DOHH2 (cell line): ENCODE results near the gene TAF3.

Experiments used
- H3F3A ChIP-seq: fragments of 200-600 bp; sonication (generic), shearing (Covaris generic); 2 replicates; pipeline ENCODE4 v1.6.0; 2016; ENCODE audit warnings: antibody characterized with exemption, mild to moderate bottlenecking; ENCODE audit not compliant: control insufficient read depth, insufficient read depth
- H3K27ac ChIP-seq: fragments of 200-600 bp; sonication (generic); 2 replicates; pipeline ENCODE4 v1.5.1; 2014; ENCODE audit warnings: low read depth, mild to moderate bottlenecking, low read length, moderate library complexity
- H3K27me3 ChIP-seq: fragments of 200-600 bp; sonication (generic); 2 replicates; pipeline ENCODE4 v1.6.1; 2014; ENCODE audit warnings: mild to moderate bottlenecking, low read length, mixed read lengths; ENCODE audit not compliant: control insufficient read depth
- H3K36me3 ChIP-seq: fragments of 200-600 bp; sonication (generic); 2 replicates; pipeline ENCODE4 v1.6.1; 2014; ENCODE audit warnings: mild to moderate bottlenecking, low read length, moderate library complexity, mixed read lengths; ENCODE audit not compliant: control insufficient read depth
- H3K4me1 ChIP-seq: fragments of 200-600 bp; sonication (generic); 2 replicates; pipeline ENCODE4 v1.6.1; 2014; ENCODE audit warnings: mild to moderate bottlenecking, low read length, mixed read lengths; ENCODE audit not compliant: control insufficient read depth
- H3K4me2 ChIP-seq: fragments of 200-600 bp; sonication (generic); 2 replicates; pipeline ENCODE4 v1.6.0; 2014; ENCODE audit warnings: mild to moderate bottlenecking, low read length, moderate library complexity
- H3K4me3 ChIP-seq: fragments of 200-600 bp; sonication (generic); 2 replicates; pipeline ENCODE4 v1.5.1; 2014; ENCODE audit warnings: mild to moderate bottlenecking, low read length, mixed read lengths
- H3K79me2 ChIP-seq: fragments of 200-600 bp; sonication (generic); 2 replicates; pipeline ENCODE4 v1.6.1; 2014; ENCODE audit warnings: mild to moderate bottlenecking, low read length, mixed read lengths; ENCODE audit not compliant: control insufficient read depth
- H3K9me2 ChIP-seq: fragments of 200-600 bp; sonication (generic); replicated peaks from 2 replicates; pipeline ENCODE4 v1.6.1; 2014; ENCODE audit warnings: mild to moderate bottlenecking, low read length, mixed read lengths; ENCODE audit not compliant: control insufficient read depth
- H3K9me3 ChIP-seq: fragments of 200-600 bp; sonication (generic); 2 replicates; pipeline ENCODE4 v1.6.1; 2014; ENCODE audit warnings: antibody characterized with exemption, low read length, mixed read lengths; ENCODE audit not compliant: control insufficient read depth, insufficient read depth
- H4K20me1 ChIP-seq: fragments of 200-600 bp; sonication (generic); 2 replicates; pipeline ENCODE4 v1.6.0; 2014; ENCODE audit warnings: low read depth, mild to moderate bottlenecking, antibody characterized with exemption, low read length, moderate library complexity; ENCODE audit not compliant: control insufficient read depth, insufficient read depth
- EZH2phosphoT487 ChIP-seq: fragments of 200-600 bp; sonication (generic); IDR thresholded peaks from 2 replicates; pipeline ENCODE4 v1.6.1; 2017; ENCODE audit warnings: borderline replicate concordance, mild to moderate bottlenecking, antibody characterized with exemption, low read length, moderate library complexity, mixed read lengths
- TF ChIP-seq, protein P1 (sequence below): fragments of 200-600 bp; sonication (generic); IDR thresholded peaks from one replicate; pipeline ENCODE4 v1.5.1; 2014; ENCODE audit warnings: antibody characterized with exemption, mild to moderate bottlenecking, low read depth, low read length; ENCODE audit not compliant: poor library complexity, severe bottlenecking

Gene TAF3

DNA sequence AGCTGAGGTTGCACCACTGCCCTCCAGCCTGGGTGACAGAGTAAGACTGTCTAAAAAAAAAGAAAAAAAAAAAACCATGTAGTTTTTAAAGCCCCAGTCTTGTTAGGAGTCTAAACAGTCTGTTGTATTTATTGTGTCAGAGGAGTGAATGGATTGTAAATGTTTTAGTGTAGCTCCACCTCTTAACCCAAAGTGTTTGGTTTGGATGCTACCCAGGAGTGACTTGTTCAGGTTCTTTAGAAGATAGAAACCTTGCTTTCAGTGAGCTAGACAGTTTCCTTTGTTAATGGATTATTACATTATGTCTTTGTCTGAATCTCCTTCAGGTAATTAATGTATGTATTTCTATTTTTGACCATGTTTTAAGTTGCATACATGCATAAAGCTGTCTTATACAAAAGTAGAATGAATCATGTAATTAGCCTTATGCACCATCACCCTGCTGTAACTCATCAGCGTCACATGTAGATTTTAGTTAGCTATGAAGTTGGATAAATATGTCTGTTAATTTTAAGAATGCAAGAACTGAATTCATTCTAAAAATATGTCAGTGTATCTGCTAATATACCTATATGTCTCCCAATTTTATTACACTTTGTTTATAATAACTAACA, 97.7 kb downstream of the TAF3 start:
- TF ChIP-seq, protein P1, sequence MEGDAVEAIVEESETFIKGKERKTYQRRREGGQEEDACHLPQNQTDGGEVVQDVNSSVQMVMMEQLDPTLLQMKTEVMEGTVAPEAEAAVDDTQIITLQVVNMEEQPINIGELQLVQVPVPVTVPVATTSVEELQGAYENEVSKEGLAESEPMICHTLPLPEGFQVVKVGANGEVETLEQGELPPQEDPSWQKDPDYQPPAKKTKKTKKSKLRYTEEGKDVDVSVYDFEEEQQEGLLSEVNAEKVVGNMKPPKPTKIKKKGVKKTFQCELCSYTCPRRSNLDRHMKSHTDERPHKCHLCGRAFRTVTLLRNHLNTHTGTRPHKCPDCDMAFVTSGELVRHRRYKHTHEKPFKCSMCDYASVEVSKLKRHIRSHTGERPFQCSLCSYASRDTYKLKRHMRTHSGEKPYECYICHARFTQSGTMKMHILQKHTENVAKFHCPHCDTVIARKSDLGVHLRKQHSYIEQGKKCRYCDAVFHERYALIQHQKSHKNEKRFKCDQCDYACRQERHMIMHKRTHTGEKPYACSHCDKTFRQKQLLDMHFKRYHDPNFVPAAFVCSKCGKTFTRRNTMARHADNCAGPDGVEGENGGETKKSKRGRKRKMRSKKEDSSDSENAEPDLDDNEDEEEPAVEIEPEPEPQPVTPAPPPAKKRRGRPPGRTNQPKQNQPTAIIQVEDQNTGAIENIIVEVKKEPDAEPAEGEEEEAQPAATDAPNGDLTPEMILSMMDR = no peak
- no peak for TF ChIP-seq EZH2phosphoT487
- no peak overlapping the region for H3K4me2 ChIP-seq
- H3K9me3 ChIP-seq = no peaks in the 10 kb centered on the region
- peaks cover 3% of the 10 kb centered on the region; the same call in 1 of the 2 replicates for H3K79me2 ChIP-seq
- H3K4me3 ChIP-seq = no peak overlapping the region
- no peak overlapping the region for H3K27ac ChIP-seq
- H3K9me2 ChIP-seq = no peaks in the 10 kb centered on the region
- no peaks in the 10 kb centered on the region for H3K27me3 ChIP-seq
- H4K20me1 ChIP-seq = no peaks in the 10 kb centered on the region
- no peaks in the 10 kb centered on the region for H3F3A ChIP-seq
- no peaks in the 10 kb centered on the region for H3K36me3 ChIP-seq
- H3K4me1 ChIP-seq = no peaks in the 10 kb centered on the region

DNA sequence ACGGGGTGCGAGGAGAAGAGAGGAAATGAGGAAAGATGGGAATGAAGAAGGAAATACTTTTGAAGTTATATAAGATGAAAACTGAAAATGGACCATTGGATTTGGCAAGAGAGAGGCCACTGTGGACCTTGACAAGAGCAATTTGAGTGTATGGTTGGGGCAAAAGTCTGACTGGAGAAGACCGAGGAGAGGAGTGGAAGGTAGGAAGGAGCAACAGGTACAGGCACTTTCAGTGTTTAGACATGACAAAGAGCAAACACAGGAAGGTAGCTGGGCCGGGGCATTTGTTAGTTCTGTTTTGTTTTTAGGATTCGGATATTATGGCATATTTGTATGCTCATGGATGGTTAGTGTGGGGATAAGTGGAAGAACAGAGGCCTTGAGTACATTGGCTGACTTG, 99.4 kb downstream of the TAF3 start:
- Histone ChIP-seq H3K4me2 (no peak overlapping the region), H3K36me3 (no peaks in the 10 kb centered on the region), H3K79me2 (peaks cover 3% of the 10 kb centered on the region; the same call in 1 of the 2 replicates), H3K27ac (no peak overlapping the region), H3K9me2 (no peaks in the 10 kb centered on the region), H4K20me1 (no peaks in the 10 kb centered on the region), H3F3A (no peaks in the 10 kb centered on the region), H3K4me3 (no peak overlapping the region), H3K27me3 (no peaks in the 10 kb centered on the region), H3K9me3 (no peaks in the 10 kb centered on the region), H3K4me1 (no peaks in the 10 kb centered on the region)
- TF ChIP-seq EZH2phosphoT487 = no peak
- TF ChIP-seq, protein P1 = no peak

DNA sequence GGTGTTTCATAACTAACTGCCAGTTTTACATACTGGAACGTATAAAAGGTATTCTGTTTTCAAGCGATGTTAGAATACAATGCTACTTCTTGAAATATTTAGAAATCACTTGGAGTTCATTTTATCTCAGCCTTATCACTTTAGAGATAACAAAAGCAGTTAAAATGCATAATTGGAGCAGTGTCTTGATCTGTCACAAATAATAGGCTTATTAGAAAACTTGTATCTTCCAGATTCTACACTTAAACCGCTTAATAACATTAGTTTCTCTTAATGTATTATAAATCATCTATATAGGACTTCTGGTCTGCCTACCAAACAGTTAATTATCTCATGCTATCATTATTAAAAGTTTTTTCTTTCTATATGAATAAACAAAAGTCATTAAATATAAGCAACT, 104.4 kb downstream of the TAF3 start:
- no peaks in the 10 kb centered on the region for H3F3A ChIP-seq
- no peak overlapping the region for H3K27ac ChIP-seq
- peaks cover 6% of the 10 kb centered on the region for H3K79me2 ChIP-seq
- H3K36me3 ChIP-seq = no peaks in the 10 kb centered on the region
- H3K9me3 ChIP-seq = no peaks in the 10 kb centered on the region
- no peaks in the 10 kb centered on the region for H4K20me1 ChIP-seq
- H3K27me3 ChIP-seq = no peaks in the 10 kb centered on the region
- H3K9me2 ChIP-seq = no peaks in the 10 kb centered on the region
- no peaks in the 10 kb centered on the region for H3K4me1 ChIP-seq
- no peak overlapping the region for H3K4me3 ChIP-seq
- H3K4me2 ChIP-seq = no peak overlapping the region
- TF ChIP-seq EZH2phosphoT487 = no peak
- TF ChIP-seq, protein P1 = no peak
